ENCODE results near the gene FBXO34.
"Not testable (repeated sequence)": the region's sequence is repeated elsewhere in the genome, so short reads cannot be mapped to it uniquely, and the experiment has no call there.

The FBXO34 gene

GRCh38 chr14:55350461-55350860 is 79.2 kb downstream of the FBXO34 start:
- no peak for DNase-seq

GRCh38 chr14:55351111-55351510 is 79.9 kb downstream of the FBXO34 start:
- no peak for DNase-seq

GRCh38 chr14:55352201-55352600 is 81.0 kb downstream of the FBXO34 start:
- DNase-seq, result no peak

GRCh38 chr14:55353686-55354467 is 82.7 kb downstream of the FBXO34 start:
- no peak for DNase-seq

GRCh38 chr14:55354500-55354899 is 83.3 kb downstream of the FBXO34 start:
- peak; percentile 61 for DNase-seq

- DNase-seq, result no peak
Observed at GRCh38 chr14:55355922-55356321, 84.7 kb downstream of the FBXO34 start.

- DNase-seq, result no peak
Observed at GRCh38 chr14:55356913-55357312, 85.7 kb downstream of the FBXO34 start.

GRCh38 chr14:55359307-55359706 is 88.1 kb downstream of the FBXO34 start:
- DNase-seq, result no peak

- DNase-seq, result no peak
Observed at GRCh38 chr14:55361190-55361589, 90.0 kb downstream of the FBXO34 start.

- DNase-seq, result no peak
Observed at GRCh38 chr14:55366271-55366670, 95.0 kb downstream of the FBXO34 start.

GRCh38 chr14:55370883-55371455 is 99.7 kb downstream of the FBXO34 start:
- DNase-seq, result no peak

GRCh38 chr14:55372423-55372822 is 101.2 kb downstream of the FBXO34 start:
- DNase-seq, result no peak

- DNase-seq, result no peak
Observed at GRCh38 chr14:55372825-55373224, 101.6 kb downstream of the FBXO34 start.

- DNase-seq, result no peak
Observed at GRCh38 chr14:55373784-55374705, 102.8 kb downstream of the FBXO34 start.

- no peak for DNase-seq
Observed at GRCh38 chr14:55374771-55375170, 103.5 kb downstream of the FBXO34 start.

GRCh38 chr14:55377236-55377635 is 106.0 kb downstream of the FBXO34 start:
- DNase-seq, result no peak

- DNase-seq, result no peak
Observed at GRCh38 chr14:55381040-55381439, 109.8 kb downstream of the FBXO34 start.

GRCh38 chr14:55381561-55381960 is 110.3 kb downstream of the FBXO34 start:
- DNase-seq, result no peak

- no peak for DNase-seq
Observed at GRCh38 chr14:55382483-55382882, 111.3 kb downstream of the FBXO34 start.

GRCh38 chr14:55383056-55383466 is 111.8 kb downstream of the FBXO34 start:
- not testable (repeated sequence) for DNase-seq

GRCh38 chr14:55383541-55384140 is 112.4 kb downstream of the FBXO34 start:
- no peak for DNase-seq

- no peak for DNase-seq
Observed at GRCh38 chr14:55384536-55384935, 113.3 kb downstream of the FBXO34 start.
